Measurements from ENCODE around the gene ITGAD. TPM values are rescaled to one million over a fixed set of nuclear protein-coding genes. Genes with fewer than 3 reads are reported as not detected.

Gene ITGAD
- total and polyA plus RNA-seq, 2 of the 8 experiments (the other 6 are each of a cell fraction or from before 2014, with no cell fraction given), result 0.06 TPM; not detected in 1

- H4K20me1 ChIP-seq (replicated peaks in 1 of 2; ENCODE audit: control insufficient read depth in 1 of 2, insufficient read depth in 2 of 2, low read length in 2 of 2), result peaks cover 0 to 2% of the 10 kb centered on the region in 2 experiments
- no peak overlapping the region for H3K4ac ChIP-seq (replicated peaks; ENCODE audit: insufficient read length, low read depth, low read length)
- no peak overlapping the region for H3K4me3 ChIP-seq (ENCODE audit: extremely low read depth in 1 of 4, insufficient read depth in 2 of 4, low read depth in 3 of 4, low read length in 4 of 4)
- no peaks in the 10 kb centered on the region for H3K79me1 ChIP-seq (ENCODE audit: low read depth, low read length)
- H4K5ac ChIP-seq (ENCODE audit: insufficient read length, low read depth, low read length), result no peak overlapping the region
- no peaks in the 10 kb centered on the region for H3K79me2 ChIP-seq (ENCODE audit: control insufficient read depth in 1 of 2, insufficient read depth in 2 of 2, low read length in 2 of 2)
- H3K14ac ChIP-seq (ENCODE audit: insufficient read length), result no peak overlapping the region
- TF ChIP-seq JUN (IDR thresholded peaks at IDR 0.05; ENCODE audit: low read depth, low read length) (no peak), CBX5 (IDR thresholded peaks at IDR 0.05; ENCODE audit: low read depth, low read length) (no peak), TCF12 (IDR thresholded peaks at IDR 0.05; ENCODE audit: low read depth, low read length) (no peak), RFX5 (IDR thresholded peaks at IDR 0.05; ENCODE audit: borderline replicate concordance, low read depth, low read length) (no peak), ASH2L (IDR thresholded peaks at IDR 0.05; ENCODE audit: low read length) (no peak), GABPA (IDR thresholded peaks at IDR 0.05; ENCODE audit: borderline replicate concordance, insufficient read depth, low read length) (no peak), BRCA1 (IDR thresholded peaks at IDR 0.05; ENCODE audit: low read depth, low read length) (no peak), SP4 (IDR thresholded peaks at IDR 0.05; ENCODE audit: low read length) (no peak), GTF2F1 (IDR thresholded peaks at IDR 0.05; ENCODE audit: borderline replicate concordance, low read depth, low read length) (no peak), CHD1 (IDR thresholded peaks at IDR 0.05; ENCODE audit: low read depth, low read length) (no peak), CEBPB (IDR thresholded peaks at IDR 0.05; ENCODE audit: low read depth, low read length) (no peak), SIX5 (IDR thresholded peaks at IDR 0.05; ENCODE audit: low read depth, low read length) (no peak), NANOG (IDR thresholded peaks at IDR 0.05; ENCODE audit: insufficient read depth, low read depth, low read length, poor library complexity, severe bottlenecking) (no peak), PHF8 (conservative IDR thresholded peaks at IDR 0.05; ENCODE audit: low read depth, low read length) (no peak), TAF1 (IDR thresholded peaks at IDR 0.05; ENCODE audit: low read depth, low read length) (no peak)
- H3K27me3 ChIP-seq (replicated peaks in 1 of 4; ENCODE audit: control insufficient read depth in 3 of 4, extremely low read depth in 1 of 4, insufficient read depth in 3 of 4, low read length in 3 of 4), result no peaks in the 10 kb centered on the region
- no peak overlapping the region for H2BK12ac ChIP-seq (ENCODE audit: low read depth, low read length)
- no peak overlapping the region for H4K8ac ChIP-seq (ENCODE audit: extremely low read depth, insufficient read depth, low read length)
- no peak overlapping the region for H3K23ac ChIP-seq (ENCODE audit: insufficient read length)
- H3K36me3 ChIP-seq (ENCODE audit: control insufficient read depth in 2 of 4, insufficient read depth in 4 of 4, low read length in 3 of 4), result no peaks in the 10 kb centered on the region
- H2BK15ac ChIP-seq (ENCODE audit: low read length), result no peak overlapping the region
- no peaks in the 10 kb centered on the region for H3K23me2 ChIP-seq (ENCODE audit: low read depth, low read length)
- peaks cover 0 to 1% (median 0%) of the 10 kb centered on the region in 4 experiments; a peak in 2 of 7 replicates for H3K4me1 ChIP-seq (replicated peaks in 1 of 4; ENCODE audit: control insufficient read depth in 3 of 4, insufficient read depth in 4 of 4, low read length in 3 of 4)
- H3K9me3 ChIP-seq (ENCODE audit: insufficient read depth in 2 of 2, low read depth in 1 of 2, low read length in 1 of 2), result no peaks in the 10 kb centered on the region
- H3K9ac ChIP-seq (replicated peaks in 1 of 4; ENCODE audit: extremely low read depth in 1 of 4, low read depth in 3 of 4, low read length in 3 of 4), result no peak overlapping the region
- DNase-seq (ENCODE audit: low read depth in 1 of 2, low spot score in 2 of 2) (no peak), FAIRE-seq (no peak)
- no peak overlapping the region for H2AK5ac ChIP-seq (ENCODE audit: low read depth, low read length)
- H2BK5ac ChIP-seq (ENCODE audit: low read depth, low read length), result no peak overlapping the region
- H3K18ac ChIP-seq (ENCODE audit: extremely low read depth, low read length), result no peak overlapping the region
- H2AFZ ChIP-seq (ENCODE audit: low read length), result no peak overlapping the region
- H4K91ac ChIP-seq (replicated peaks; ENCODE audit: insufficient read length, low read length), result no peak overlapping the region
- CTCF ChIA-PET (ENCODE audit: partially characterized antibody), result interaction anchor here (0.9 to 2.0 kb wide), 6 partner anchors 11 to 189 kb away, joined by 3 to 4 read pairs (median 3); no protein-coding TSS in a partner anchor
- 88% methylated on average over 12 of the region's 12 CpGs; no CpG with 5 or more reads in 1 of the 2 experiments for WGBS, 2 experiments (ENCODE audit: extremely low coverage in 1 of 2, insufficient coverage in 1 of 2, insufficient read length in 1 of 2, insufficient replicate concordance in 2 of 2, low coverage in 1 of 2, low lambda C conversion rate in 2 of 2, missing lambda C conversion rate in 1 of 2)
- POLR2A ChIA-PET (ENCODE audit: partially characterized antibody), result interaction anchor here (1.3 to 1.6 kb wide), 2 partner anchors 164 to 200 kb away, joined by 3 to 4 read pairs; partner anchors contain the start of gene PYDC1
- no peak overlapping the region for H3K4me2 ChIP-seq (ENCODE audit: insufficient read depth in 1 of 2, low read depth in 2 of 2, low read length in 2 of 2)
- H2BK20ac ChIP-seq (ENCODE audit: low read length), result no peak overlapping the region
- H2BK120ac ChIP-seq (replicated peaks; ENCODE audit: low read depth, low read length), result no peak overlapping the region
- no peak overlapping the region for H3K27ac ChIP-seq (ENCODE audit: low read depth, low read length)
- H3K56ac ChIP-seq (replicated peaks; ENCODE audit: insufficient read length, low read depth, low read length), result no peak overlapping the region
These were observed 12.9 kb upstream of the ITGAD start for GRCh38 chr16:31380201-31380600.

All from H1 (cell line).